Measurements from ENCODE around the gene RGP1.

The RGP1 gene

GRCh38 chr9:35718721-35719511 is 30.2 kb upstream of the RGP1 start:
- no peak for DNase-seq (ENCODE audit: low read depth)
- H3K4me3 ChIP-seq (ENCODE audit: low read depth, low read length), result no peak overlapping the region

GRCh38 chr9:35719546-35719945 is 29.5 kb upstream of the RGP1 start:
- no peak overlapping the region for H3K4me3 ChIP-seq (ENCODE audit: low read depth, low read length)

GRCh38 chr9:35723426-35723825 is 25.7 kb upstream of the RGP1 start:
- no peak for DNase-seq (ENCODE audit: low read depth)
- H3K4me3 ChIP-seq (ENCODE audit: low read depth, low read length), result no peak overlapping the region

More at GRCh38 chr9:35719546-35719945, 29.5 kb upstream of the RGP1 start:
- no peak for DNase-seq (ENCODE audit: low read depth)

GRCh38 chr9:35723908-35724307 is 25.2 kb upstream of the RGP1 start:
- no peak for DNase-seq (ENCODE audit: low read depth)
- H3K4me3 ChIP-seq (ENCODE audit: low read depth, low read length), result no peak overlapping the region

- no peak overlapping the region for H3K4me3 ChIP-seq (ENCODE audit: low read depth, low read length)
- no peak for DNase-seq (ENCODE audit: low read depth)
These were observed 23.7 kb upstream of the RGP1 start for GRCh38 chr9:35725362-35725761.

GRCh38 chr9:35726931-35727330 is 22.2 kb upstream of the RGP1 start:
- H3K4me3 ChIP-seq (ENCODE audit: low read depth, low read length), result no peak overlapping the region
- no peak for DNase-seq (ENCODE audit: low read depth)

GRCh38 chr9:35727676-35728040 is 21.4 kb upstream of the RGP1 start:
- peak overlapping the region; percentile 90 for H3K4me3 ChIP-seq (ENCODE audit: low read depth, low read length)
- no peak for DNase-seq (ENCODE audit: low read depth)

GRCh38 chr9:35728041-35728971 is 20.8 kb upstream of the RGP1 start:
- peak; percentile 71 for DNase-seq (ENCODE audit: low read depth)
- H3K4me3 ChIP-seq (ENCODE audit: low read depth, low read length), result peak overlapping the region; percentile 90

- H3K4me3 ChIP-seq (ENCODE audit: low read depth, low read length), result peak overlapping the region; percentile 90
- DNase-seq (ENCODE audit: low read depth), result no peak
These were observed 20.0 kb upstream of the RGP1 start for GRCh38 chr9:35729101-35729500.

GRCh38 chr9:35729700-35730485 is 19.2 kb upstream of the RGP1 start:
- H3K4me3 ChIP-seq (ENCODE audit: low read depth, low read length), result peak overlapping the region; percentile 90
- DNase-seq (ENCODE audit: low read depth), result peak; percentile 63

GRCh38 chr9:35730486-35730854 is 18.6 kb upstream of the RGP1 start:
- peak overlapping the region; percentile 90 for H3K4me3 ChIP-seq (ENCODE audit: low read depth, low read length)
- DNase-seq (ENCODE audit: low read depth), result no peak

- no peak for DNase-seq (ENCODE audit: low read depth)
- H3K4me3 ChIP-seq (ENCODE audit: low read depth, low read length), result peak overlapping the region; percentile 90
These were observed 17.5 kb upstream of the RGP1 start for GRCh38 chr9:35731415-35732184.

GRCh38 chr9:35732185-35732799 is 16.8 kb upstream of the RGP1 start, which contains the start of the genes CREB3 and TLN1:
Gene CREB3, plus strand, starts transcription at chr9:35732666. Its CDS starts 107 bp downstream, at chr9:35732773.
Gene TLN1, minus strand, starts transcription at chr9:35732195. Its CDS starts 6,501 bp downstream, at chr9:35725694.
- H3K4me3 ChIP-seq (ENCODE audit: low read depth, low read length), result peak within 1 kb of the TSS; percentile 90
- DNase-seq (ENCODE audit: low read depth), result peak; percentile 97

GRCh38 chr9:35732800-35733541 is 16.1 kb upstream of the RGP1 start:
- no peak for DNase-seq (ENCODE audit: low read depth)
- peak overlapping the region; percentile 90 for H3K4me3 ChIP-seq (ENCODE audit: low read depth, low read length)

GRCh38 chr9:35734096-35734495 is 15.0 kb upstream of the RGP1 start:
- no peak overlapping the region for H3K4me3 ChIP-seq (ENCODE audit: low read depth, low read length)
- DNase-seq (ENCODE audit: low read depth), result no peak

GRCh38 chr9:35736201-35736633 is 12.9 kb upstream of the RGP1 start:
- H3K4me3 ChIP-seq (ENCODE audit: low read depth, low read length), result no peak overlapping the region
- DNase-seq (ENCODE audit: low read depth), result no peak

GRCh38 chr9:35737143-35737542 is 11.9 kb upstream of the RGP1 start:
- H3K4me3 ChIP-seq (ENCODE audit: low read depth, low read length), result no peak overlapping the region

GRCh38 chr9:35738186-35738585 is 10.9 kb upstream of the RGP1 start:
- no peak for DNase-seq (ENCODE audit: low read depth)
- no peak overlapping the region for H3K4me3 ChIP-seq (ENCODE audit: low read depth, low read length)

More at GRCh38 chr9:35737143-35737542, 11.9 kb upstream of the RGP1 start:
- DNase-seq (ENCODE audit: low read depth), result no peak
